Omental fat pad (tissue), 4 donors: ENCODE results near the gene U2AF1L4. TPM values are rescaled to one million over a fixed set of nuclear protein-coding genes. Genes with fewer than 3 reads are reported as not detected.
A peak's percentile ranks its signal among the peaks of the same experiment; 100 is the strongest.

Experiments
- ATAC-seq: fragments of 150-250 bp; one replicate; pipeline ENCODE4 v1.9.1; 2016; ENCODE audit warnings: mild to moderate bottlenecking, moderate library complexity; ENCODE audit not compliant: low FRiP score
- DNase-seq: peaks from one replicate; pipeline ENCODE4 v3.0.0-alpha.2; 2019; ENCODE audit warnings: low spot score
- CTCF ChIP-seq, 3 donors: fragments of 450-650 bp; IDR thresholded peaks; one replicate each; pipeline ENCODE4 v1.5.1; 2016 to 2017; ENCODE audit warnings: antibody characterized with exemption in 3 of 3, mild to moderate bottlenecking in 3 of 3, moderate library complexity in 2 of 3
- total RNA-seq, 4 donors: library from RNA; depleted of rRNA; stranded (reverse); fragments of >200 nt; gene quantifications; one replicate each; pipeline ENCODE4 v1.1.0, GENCODE V29; 2016

U2AF1L4 gene
- total RNA-seq, 4 donors from 2014 or later, result 18.4 to 23.8 (median 22.9) TPM

GRCh38 chr19:35755550-35756376 lies 10.5 kb upstream of the U2AF1L4 start:
- no peak for TF ChIP-seq CTCF (IDR thresholded peaks at IDR 0.05)
- peak; percentile 36 for DNase-seq
- ATAC-seq, result peak; percentile 33

GRCh38 chr19:35755131-35755549 lies 9.9 kb upstream of the U2AF1L4 start:
- ATAC-seq (no peak), DNase-seq (no peak)
- no peak for TF ChIP-seq CTCF (IDR thresholded peaks at IDR 0.05)

DNA sequence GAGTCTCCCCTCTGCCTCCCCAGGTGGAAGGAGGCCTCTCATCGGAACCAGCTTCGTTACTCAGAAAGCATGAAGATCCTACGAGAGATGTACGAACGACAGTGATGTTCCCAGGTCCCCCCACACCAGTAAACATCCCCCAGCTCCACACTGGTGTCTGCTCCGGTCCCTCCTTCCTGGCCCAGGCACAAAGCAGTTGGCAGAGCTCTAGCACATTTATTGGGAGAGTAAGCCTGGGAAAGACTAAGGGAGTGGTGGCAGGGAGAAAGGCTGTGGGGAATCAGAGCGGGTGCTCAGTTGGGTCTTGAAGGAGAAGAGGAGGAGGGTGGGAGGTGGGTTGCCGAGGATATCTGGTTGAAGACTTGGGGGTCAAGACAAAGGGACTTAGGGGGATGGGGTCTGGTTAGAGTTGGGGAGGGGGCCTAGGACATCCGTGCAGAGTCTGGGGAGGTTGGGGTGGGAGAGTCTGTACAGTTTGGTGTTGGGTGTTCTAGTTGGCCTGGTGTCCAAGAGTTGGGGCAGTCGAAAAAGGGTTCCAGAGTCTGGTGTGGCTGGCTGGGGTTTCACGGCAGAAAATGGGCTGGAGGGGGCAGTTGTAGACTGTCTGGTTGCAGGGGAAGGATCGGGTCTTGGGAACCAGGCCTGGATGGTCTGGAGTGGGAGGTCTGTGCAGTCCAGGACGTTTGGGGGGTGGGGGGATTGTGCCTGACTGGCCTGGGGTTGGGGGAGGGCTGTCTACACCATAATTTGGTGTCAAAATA lies 9.3 kb upstream of the U2AF1L4 start:
- ATAC-seq (no peak), DNase-seq (no peak)
- no peak for TF ChIP-seq CTCF (IDR thresholded peaks at IDR 0.05)

- DNase-seq, result no peak
- no peak for TF ChIP-seq CTCF (IDR thresholded peaks at IDR 0.05)
These were observed 8.6 kb upstream of the U2AF1L4 start for GRCh38 chr19:35753634-35754369.

DNA sequence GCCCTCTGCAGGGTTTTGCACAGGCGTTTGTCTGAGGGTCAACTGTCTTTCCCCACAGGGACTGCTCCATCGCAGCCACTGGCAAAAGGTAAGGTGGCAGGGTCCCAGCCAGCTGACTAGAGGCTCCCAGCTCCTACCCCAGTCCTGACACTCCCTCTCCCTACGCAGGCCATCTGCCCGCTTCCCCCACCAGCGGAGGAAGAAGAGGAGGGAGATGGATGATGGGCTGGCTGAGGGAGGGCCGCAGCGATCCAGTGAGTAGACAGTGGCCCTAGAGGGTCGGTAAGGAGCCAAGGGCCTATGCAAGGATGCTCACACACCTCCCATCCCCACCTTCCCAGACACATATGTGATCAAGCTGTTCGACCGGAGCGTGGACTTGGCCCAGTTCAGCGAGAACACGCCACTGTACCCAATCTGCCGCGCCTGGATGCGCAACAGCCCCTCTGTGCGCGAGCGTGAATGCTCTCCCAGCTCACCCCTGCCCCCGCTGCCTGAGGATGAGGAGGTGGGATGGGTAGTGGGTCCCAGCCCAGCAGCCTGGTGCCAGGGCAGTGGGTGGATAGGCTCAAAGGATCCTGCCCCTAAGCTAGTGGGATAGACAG lies 7.6 kb upstream of the U2AF1L4 start:
- no peak for ATAC-seq

More at GRCh38 chr19:35753634-35754369, 8.6 kb upstream of the U2AF1L4 start:
- ATAC-seq, result no peak

More for the DNA sequence above, 7.6 kb upstream of the U2AF1L4 start:
- no peak for DNase-seq
- TF ChIP-seq CTCF (IDR thresholded peaks at IDR 0.05), result no peak
